ENCODE results near the gene BRIP1.

- no peak for TF ChIP-seq CEBPB (IDR thresholded peaks at IDR 0.05)
- TF ChIP-seq CREB1 (IDR thresholded peaks at IDR 0.05; ENCODE audit: low read depth): no peak
- no peak for TF ChIP-seq NFIC (IDR thresholded peaks at IDR 0.05)
- no peak for TF ChIP-seq TAF1 (IDR thresholded peaks at IDR 0.05; ENCODE audit: low read depth)
- TF ChIP-seq ZBTB7A (IDR thresholded peaks at IDR 0.05; ENCODE audit: low read depth): no peak
- TF ChIP-seq FOXM1 (IDR thresholded peaks at IDR 0.05; ENCODE audit: borderline replicate concordance, low read depth): no peak
- no peak for TF ChIP-seq TCF12 (IDR thresholded peaks at IDR 0.05; ENCODE audit: low read depth)
These were observed 163.1 kb downstream of the BRIP1 start for GRCh38 chr17:61700252-61700651.
